HEK293T (cell line): ENCODE measurements around the gene KRT74.

Experiments
- FOXK2 ChIP-seq: fragments of 450-650 bp; IDR thresholded peaks from 2 replicates; pipeline ENCODE4 v1.6.1; 2016; ENCODE audit warnings: mild to moderate bottlenecking
- TF ChIP-seq, protein P1 (sequence below): fragments of 450-650 bp; IDR thresholded peaks from 2 replicates; pipeline ENCODE4 v1.6.1; 2016

DNA sequence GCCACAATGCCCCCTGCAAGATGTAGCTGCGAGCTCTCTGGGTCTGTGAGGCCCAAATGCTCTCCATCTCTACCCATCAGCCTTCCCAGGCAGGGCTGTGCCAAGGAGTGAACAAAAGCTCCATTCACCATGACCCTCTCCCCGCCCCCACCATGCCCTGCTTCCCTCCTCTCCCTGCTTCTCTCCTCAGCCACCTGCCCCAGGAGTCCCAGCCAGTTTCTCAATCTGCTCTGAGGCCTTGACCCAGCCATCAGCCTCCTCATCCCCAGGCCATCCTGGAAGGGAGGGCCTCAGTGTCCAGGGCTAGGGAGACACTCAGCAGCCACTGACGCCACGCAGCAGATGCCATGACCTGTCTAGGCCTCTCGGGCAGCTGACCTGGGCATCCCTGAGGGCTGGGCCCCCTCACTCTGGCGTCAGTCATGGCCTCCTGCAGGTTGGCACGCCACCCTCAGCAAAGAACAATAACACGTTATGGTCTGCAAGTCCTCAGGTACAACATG, 45.0 kb downstream of the KRT74 start:
- TF ChIP-seq, protein P1, sequence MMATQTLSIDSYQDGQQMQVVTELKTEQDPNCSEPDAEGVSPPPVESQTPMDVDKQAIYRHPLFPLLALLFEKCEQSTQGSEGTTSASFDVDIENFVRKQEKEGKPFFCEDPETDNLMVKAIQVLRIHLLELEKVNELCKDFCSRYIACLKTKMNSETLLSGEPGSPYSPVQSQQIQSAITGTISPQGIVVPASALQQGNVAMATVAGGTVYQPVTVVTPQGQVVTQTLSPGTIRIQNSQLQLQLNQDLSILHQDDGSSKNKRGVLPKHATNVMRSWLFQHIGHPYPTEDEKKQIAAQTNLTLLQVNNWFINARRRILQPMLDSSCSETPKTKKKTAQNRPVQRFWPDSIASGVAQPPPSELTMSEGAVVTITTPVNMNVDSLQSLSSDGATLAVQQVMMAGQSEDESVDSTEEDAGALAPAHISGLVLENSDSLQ: no peak
- no peak for TF ChIP-seq FOXK2
